HepG2 (cell line): ENCODE measurements around the gene HIGD1A.

Source experiments
- ATF6 ChIP-seq: sonication (generic); formaldehyde crosslinking; conservative IDR thresholded peaks from 2 replicates; pipeline ENCODE4 v1.4.0; 2020; ENCODE audit warnings: missing genetic modification reagents
- CEBPB ChIP-seq: IDR thresholded peaks from 2 replicates; pipeline ENCODE4 v1.6.1; 2011; ENCODE audit warnings: low read depth, low read length, improper control_type of control experiment, borderline replicate concordance
- ELF3 ChIP-seq: IDR thresholded peaks from 2 replicates; pipeline ENCODE4 v1.6.1; 2016; ENCODE audit warnings: missing genetic modification reagents, missing compliant biosample characterization
- PHF8 ChIP-seq: sonication (generic); formaldehyde crosslinking; IDR thresholded peaks from 2 replicates; pipeline ENCODE4 v1.5.0; 2020; ENCODE audit warnings: missing genetic modification reagents
- TCF12 ChIP-seq, 2 experiments: fragments of 450-650 bp in 1 of 2; sonication (generic) in 1 of 2; formaldehyde crosslinking in 1 of 2; IDR thresholded peaks; 2 replicates each; pipeline versions ENCODE4 v1.6.1 to v1.8.0; 2017 to 2022; ENCODE audit warnings: antibody characterized with exemption in 1 of 2, mild to moderate bottlenecking in 1 of 2, missing genetic modification reagents in 1 of 2, moderate library complexity in 1 of 2
- ZNF160 ChIP-seq: sonication (generic); formaldehyde crosslinking; IDR thresholded peaks from 2 replicates; pipeline ENCODE4 v1.8.0; 2022; ENCODE audit warnings: mild to moderate bottlenecking, inconsistent platforms, missing genetic modification reagents

DNA sequence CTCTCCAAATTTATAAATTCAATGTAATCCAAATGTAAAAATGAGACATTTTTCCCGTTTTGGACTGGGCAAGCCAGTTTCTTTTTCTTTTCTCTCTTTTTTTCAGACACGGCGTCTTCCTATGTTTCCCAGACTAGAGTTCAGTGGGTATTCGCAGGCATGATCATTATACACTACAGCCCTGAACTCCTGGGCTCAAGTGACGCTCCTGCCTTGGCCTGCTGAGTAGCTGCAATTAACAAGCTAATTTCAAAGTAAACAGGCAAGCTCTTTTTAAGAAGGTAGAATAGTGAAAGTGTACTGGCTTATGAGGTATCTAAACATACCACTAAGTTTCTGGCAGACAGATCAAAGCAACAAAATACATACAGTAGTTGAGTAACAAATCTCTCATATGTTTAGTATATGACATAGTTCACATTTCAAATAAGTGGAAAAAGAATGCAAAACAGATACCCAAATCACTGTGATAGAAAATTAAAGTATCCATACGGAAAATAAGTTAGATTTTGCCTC lies 13.5 kb downstream of the HIGD1A start:
- TF ChIP-seq TCF12 (IDR thresholded peaks at IDR 0.05) (no peak), TCF12 (CRISPR knock-in tag; IDR thresholded peaks at IDR 0.05) (no peak), ZNF160 (no peak), ATF6 (CRISPR knock-in tag) (no peak), PHF8 (CRISPR knock-in tag) (no peak), ELF3 (CRISPR knock-in tag) (no peak), CEBPB (no peak)
